ENCODE data around the gene HYAL2.

The HYAL2 gene

DNA sequence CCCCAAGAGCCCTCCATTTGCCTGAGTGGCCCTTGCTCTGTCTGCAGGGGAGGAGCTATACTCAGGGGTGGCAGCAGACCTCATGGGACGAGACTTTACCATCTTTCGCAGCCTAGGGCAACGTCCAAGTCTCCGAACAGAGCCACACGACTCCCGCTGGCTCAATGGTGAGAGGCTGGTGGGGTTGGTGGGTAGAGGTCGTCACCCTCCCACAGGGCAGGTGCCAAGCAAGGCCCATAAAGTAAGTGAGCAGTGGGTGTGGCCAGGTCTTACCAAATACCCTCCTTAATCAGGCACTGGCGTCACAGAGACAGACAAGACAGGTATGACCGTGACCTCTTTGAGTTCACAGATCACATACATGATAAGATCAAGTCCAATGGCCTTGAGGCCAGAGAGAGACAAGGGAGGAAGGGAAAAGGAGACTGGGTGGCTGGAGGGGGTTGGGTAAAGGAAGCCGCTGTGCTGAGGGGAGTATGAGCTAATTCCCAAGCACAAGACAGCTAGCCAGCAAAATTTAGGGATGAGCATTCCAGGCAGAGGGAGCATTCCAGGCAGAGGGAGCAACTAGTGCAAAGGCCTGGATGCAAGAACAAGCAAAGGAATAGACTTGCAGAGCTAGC lies 51.1 kb downstream of the HYAL2 start:
- DNase-seq (ENCODE audit: low read depth) = no peak

DNA sequence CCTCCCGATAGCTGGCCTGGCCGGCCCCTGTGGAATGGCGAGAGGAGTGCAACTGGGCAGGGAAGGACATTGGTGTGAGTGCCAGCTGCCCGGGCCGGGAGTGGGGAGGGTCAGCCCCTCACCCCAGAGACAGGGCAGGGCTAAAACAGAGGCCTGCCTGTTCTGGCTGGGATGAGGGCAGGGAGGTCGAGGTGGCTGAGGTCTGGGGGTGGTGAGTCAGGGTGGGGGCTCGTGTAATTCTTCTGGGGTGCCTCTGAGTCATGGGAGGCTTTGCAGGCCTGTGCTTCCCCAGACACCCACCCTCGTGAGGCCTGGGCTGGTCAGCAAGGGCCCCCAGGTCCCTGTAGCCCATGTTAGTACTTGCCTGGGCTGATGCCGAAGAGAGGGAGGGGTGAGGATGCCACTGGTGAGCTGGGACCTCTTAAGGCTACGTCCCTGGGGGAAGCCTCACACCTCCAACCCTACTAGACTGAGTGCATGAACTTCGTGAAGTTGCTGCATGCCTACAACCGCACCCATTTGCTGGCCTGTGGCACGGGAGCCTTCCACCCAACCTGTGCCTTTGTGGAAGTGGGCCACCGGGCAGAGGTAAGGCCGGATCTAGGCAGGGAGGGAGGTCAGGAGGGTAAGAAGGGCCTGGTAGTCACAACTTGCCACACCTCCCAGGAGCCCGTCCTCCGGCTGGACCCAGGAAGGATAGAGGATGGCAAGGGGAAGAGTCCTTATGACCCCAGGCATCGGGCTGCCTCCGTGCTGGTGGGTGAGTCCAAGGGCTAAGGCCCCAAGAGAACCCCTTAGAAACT lies 51.9 kb downstream of the HYAL2 start:
- no peak for DNase-seq (ENCODE audit: low read depth)

DNA sequence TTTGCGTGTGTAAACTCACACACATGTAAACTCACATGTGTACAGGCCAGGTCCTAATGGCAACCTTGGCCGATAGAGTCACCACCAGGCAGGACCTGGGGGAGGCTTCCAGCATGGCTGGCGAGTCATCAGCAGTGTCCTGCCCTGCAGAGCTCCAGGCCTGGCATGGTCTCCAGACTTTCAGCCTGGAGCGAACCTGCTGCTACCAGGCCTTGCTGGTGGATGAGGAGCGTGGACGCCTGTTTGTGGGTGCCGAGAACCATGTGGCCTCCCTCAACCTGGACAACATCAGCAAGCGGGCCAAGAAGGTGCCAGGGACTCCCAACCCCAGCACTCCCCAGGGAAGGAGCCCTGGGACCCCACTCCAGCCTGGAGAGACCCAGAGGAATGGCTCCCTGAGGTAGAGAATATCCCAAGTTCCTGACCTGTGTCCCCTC lies 52.5 kb downstream of the HYAL2 start:
- no peak for DNase-seq (ENCODE audit: low read depth)

DNA sequence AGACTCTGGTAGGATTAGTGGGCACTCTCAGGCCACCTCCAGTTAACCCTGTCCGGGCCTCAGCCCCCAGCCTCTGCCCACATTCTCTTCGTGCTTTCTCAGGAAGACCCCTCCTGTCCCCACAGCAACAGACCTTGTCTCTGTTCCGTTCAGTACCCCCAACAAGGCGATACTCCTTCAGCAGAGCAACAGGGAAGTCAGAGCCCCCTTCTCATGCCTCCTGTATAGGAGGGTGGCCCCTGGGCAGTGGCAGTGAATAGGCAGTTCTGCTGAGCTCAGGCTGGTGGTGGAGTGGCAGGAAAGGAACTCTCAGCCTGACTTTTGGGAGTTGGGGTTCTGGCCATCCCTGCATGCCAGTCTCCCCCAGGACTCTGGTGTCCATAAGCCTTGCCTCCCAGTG lies 53.1 kb downstream of the HYAL2 start:
- no peak for DNase-seq (ENCODE audit: low read depth)

DNA sequence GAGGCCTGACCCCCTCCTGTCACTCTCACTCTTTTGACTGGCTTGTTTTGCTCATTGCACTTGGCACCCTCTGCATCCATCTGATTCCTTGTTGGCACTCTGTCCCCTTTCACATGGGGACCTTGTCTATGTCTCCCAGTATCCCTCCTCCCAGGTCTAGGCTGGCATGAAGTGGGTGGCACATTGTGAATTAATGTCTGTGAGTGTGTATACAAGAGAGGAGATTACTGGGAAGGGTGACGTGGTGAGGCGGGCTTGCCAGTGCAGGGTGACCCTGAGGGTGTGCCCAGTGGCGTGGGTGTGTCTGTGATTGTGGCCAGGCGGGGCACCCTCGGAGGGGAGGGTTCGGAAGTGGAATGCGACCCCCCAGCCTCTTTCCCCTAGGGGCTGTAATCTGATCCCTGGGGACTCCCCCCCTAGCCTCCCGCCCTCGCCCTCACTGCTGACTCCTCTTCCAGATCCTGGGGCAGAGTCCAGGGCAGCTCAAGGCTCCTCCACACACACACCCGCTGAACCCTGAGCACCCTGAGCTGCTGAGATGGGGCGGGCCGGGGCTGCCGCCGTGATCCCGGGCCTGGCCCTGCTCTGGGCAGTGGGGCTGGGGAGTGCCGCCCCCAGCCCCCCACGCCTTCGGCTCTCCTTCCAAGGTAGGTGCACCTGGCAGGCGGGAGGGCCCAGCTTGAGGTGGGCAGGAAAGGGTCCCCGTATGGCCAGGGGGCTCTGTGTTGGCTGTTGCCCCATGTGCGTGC lies 53.7 kb downstream of the HYAL2 start, which contains the start of gene SEMA3B:
Gene SEMA3B (plus strand): TSS at position 445 of the 749 bp plus-strand sequence. CDS start 94 bp downstream, at position 539.
- DNase-seq (ENCODE audit: low read depth) = no peak

DNA sequence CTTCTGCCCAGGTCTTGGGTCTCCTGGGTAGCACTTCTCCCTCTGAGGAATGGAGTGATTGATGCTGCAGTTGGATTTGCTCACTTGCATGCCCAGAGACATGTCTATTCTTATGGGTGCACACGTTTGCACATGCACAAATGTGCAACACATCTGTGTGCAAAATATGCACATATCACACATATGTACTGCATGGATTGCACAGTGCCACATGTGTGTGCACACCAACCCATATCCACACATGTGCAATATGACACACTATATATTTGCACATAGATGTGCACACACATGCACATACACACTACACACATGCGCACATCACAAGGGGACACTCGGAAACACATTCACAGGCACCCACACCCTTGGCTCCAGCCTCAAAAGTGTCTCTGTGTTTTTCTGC lies 54.3 kb downstream of the HYAL2 start:
- no peak for DNase-seq (ENCODE audit: low read depth)

All from T follicular helper cell (primary cell).